T-helper 1 cell treated with Interleukin-12 subunit alpha and Interleukin-12 subunit beta and Interleukin-4 antibody, amounts not matched to agents 30 μg/mL and 1 μg/mL, for 36 hours (primary cell): Measurements from ENCODE around the gene PREP.

Source experiments
- H3K27ac Mint-ChIP-seq: one replicate; pipeline ENCODE4 v1.8.0; 2021; ENCODE audit warnings: mild to moderate bottlenecking, mixed read lengths
- H3K27me3 Mint-ChIP-seq: one replicate; pipeline ENCODE4 v1.8.0; 2021; ENCODE audit warnings: low read depth, mixed read lengths
- H3K36me3 Mint-ChIP-seq: one replicate; pipeline ENCODE4 v1.8.0; 2021; ENCODE audit warnings: low read depth, mixed read lengths
- H3K4me1 Mint-ChIP-seq: one replicate; pipeline ENCODE4 v1.8.0; 2021; ENCODE audit warnings: low read depth, mixed read lengths
- H3K4me3 Mint-ChIP-seq: one replicate; pipeline ENCODE4 v1.8.0; 2021; ENCODE audit warnings: mild to moderate bottlenecking, moderate library complexity, mixed read lengths
- H3K9me3 Mint-ChIP-seq: one replicate; pipeline ENCODE4 v1.8.0; 2021; ENCODE audit warnings: mixed read lengths

Gene PREP

DNA sequence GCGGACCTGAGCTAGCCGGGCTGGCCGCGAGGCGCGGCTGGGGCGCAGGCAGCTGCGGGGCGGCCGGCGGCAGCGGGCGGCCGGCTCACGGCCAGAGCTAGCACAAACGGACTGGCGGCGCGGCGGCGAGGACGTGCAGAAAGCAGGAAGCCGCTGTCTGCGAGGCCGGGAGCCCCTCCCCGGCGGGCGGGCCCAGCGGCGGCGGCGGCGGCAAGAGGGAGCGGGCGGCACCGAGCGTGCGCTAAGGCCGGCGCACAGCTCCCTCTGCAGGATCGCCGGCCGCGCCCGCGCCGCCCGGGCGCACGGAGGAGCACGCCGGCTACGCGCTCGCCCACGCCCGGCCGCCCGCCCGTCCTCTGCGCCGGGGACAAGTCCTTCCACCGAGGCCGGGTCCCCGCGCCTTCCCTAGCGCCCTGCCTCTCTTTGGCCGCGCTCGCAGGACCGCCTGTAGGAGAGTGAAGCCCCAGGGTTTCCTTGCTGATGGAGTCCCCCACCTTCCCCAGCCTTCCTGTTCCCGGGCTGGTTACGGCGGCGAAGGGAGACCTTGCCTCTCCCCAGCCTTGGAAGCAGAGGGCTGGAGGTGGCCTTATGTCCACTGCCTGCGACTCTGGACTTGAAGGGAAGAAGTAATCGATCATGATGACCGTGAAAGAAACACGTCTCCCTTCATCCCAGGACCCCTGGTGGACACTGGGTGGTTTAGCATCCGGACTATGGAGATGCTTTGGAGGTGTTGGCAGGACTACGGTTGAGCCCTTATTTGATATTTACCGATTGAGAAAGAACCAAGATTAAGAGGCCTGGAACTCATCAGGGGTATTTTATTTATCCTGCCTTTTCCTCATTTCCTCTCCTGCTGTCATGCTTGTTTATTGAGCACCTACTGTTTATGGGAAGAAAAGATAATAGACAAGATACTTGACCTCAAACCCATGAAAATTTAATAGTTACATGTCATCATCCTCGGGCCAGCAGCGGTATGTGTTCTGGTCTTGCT is at the start of gene PREP:
PREP (minus strand) TSS at position 144 of the 997 bp plus-strand sequence. CDS start 191 bp downstream, outside the sequence.
- Mint-ChIP-seq H3K27ac (peak within 1 kb of the TSS; percentile 76), H3K36me3 (no peaks in the 10 kb centered on the region), H3K4me3 (peak within 1 kb of the TSS; percentile 87), H3K4me1 (peaks cover 40% of the 10 kb centered on the region), H3K27me3 (peaks cover 30% of the 10 kb centered on the region), H3K9me3 (no peaks in the 10 kb centered on the region)

DNA sequence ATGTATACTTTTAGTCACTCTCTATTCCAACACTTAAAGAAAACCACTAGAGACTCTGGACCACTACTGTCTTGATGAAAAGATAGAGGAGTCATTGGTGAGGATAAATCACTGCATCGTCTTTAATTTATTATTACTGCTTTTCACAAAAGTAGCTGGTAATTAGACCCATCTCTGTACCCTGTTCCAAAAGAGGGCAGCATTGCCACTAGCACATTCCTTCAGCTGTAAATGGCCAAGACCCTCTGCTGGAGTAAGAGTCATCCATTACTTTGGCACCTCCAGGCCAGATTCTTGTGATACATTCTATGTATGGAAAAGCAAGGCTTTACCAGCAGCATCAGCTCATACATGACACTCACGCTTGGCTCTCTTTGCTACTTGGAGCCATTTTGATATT is 49.5 kb upstream of the PREP start:
- Mint-ChIP-seq H3K36me3 (peaks cover 2% of the 10 kb centered on the region), H3K4me3 (no peak overlapping the region), H3K9me3 (peaks cover 3% of the 10 kb centered on the region), H3K27me3 (peaks cover 19% of the 10 kb centered on the region), H3K4me1 (peaks cover 13% of the 10 kb centered on the region), H3K27ac (no peak overlapping the region)

- Mint-ChIP-seq H3K4me1 (peaks cover 11% of the 10 kb centered on the region), H3K9me3 (no peaks in the 10 kb centered on the region), H3K27ac (no peak overlapping the region), H3K36me3 (peaks cover 2% of the 10 kb centered on the region), H3K27me3 (peaks cover 17% of the 10 kb centered on the region), H3K4me3 (no peak overlapping the region)
Measured at GRCh38 chr6:105449756-105450390, 47.0 kb upstream of the PREP start.

DNA sequence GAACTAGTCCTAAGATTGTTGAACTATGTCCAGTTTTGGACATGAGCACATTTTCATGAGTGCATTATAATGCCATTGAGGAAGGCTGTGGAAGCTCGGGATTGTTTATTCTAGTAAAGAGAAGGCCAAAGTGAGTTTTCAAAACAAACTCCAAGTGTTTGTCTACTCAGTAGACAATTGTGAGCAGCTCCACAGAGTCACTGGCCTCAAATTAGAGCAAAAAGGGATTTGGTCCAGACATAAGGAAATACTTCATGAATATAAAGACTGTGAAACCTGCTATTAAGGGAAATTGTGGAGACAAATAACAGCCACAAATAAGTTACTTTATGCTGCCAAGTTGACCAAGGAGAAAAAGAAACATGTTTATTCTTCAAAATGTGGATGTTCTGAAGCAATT is 42.6 kb upstream of the PREP start:
- no peak overlapping the region for H3K27ac Mint-ChIP-seq

GRCh38 chr6:105443941-105444340 is 41.1 kb upstream of the PREP start:
- Mint-ChIP-seq H3K4me1 (no peaks in the 10 kb centered on the region), H3K36me3 (peaks cover 3% of the 10 kb centered on the region), H3K4me3 (no peak overlapping the region), H3K27ac (no peak overlapping the region), H3K9me3 (no peaks in the 10 kb centered on the region), H3K27me3 (peaks cover 38% of the 10 kb centered on the region)

More for the DNA sequence above, 42.6 kb upstream of the PREP start:
- Mint-ChIP-seq H3K27me3 (peaks cover 33% of the 10 kb centered on the region), H3K36me3 (peaks cover 3% of the 10 kb centered on the region), H3K9me3 (no peaks in the 10 kb centered on the region), H3K4me1 (no peaks in the 10 kb centered on the region), H3K4me3 (no peak overlapping the region)

DNA sequence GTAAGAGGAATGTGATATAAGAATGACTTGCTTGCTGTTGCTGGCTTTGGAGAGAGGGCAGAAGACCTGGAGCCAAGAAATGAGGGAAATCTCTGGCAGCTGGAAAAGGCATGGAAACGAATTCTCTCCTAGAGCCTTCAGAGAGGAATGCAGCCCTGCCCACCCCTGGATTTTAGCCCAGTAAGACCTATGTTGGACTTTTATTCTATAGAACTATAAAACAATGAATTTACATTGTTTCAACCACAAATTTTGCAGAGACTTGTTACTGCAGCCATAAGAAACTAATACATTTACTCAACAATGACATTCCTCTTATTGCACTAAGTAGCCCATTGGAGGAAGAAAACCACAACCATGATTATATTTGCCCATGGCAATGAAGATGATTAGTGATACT is 39.5 kb upstream of the PREP start:
- Mint-ChIP-seq H3K9me3 (no peaks in the 10 kb centered on the region), H3K4me3 (no peak overlapping the region), H3K4me1 (no peaks in the 10 kb centered on the region), H3K27ac (no peak overlapping the region), H3K27me3 (peaks cover 42% of the 10 kb centered on the region), H3K36me3 (peaks cover 3% of the 10 kb centered on the region)

- no peaks in the 10 kb centered on the region for H3K9me3 Mint-ChIP-seq
- peaks cover 2% of the 10 kb centered on the region for H3K4me1 Mint-ChIP-seq
- no peak overlapping the region for H3K4me3 Mint-ChIP-seq
- no peaks in the 10 kb centered on the region for H3K36me3 Mint-ChIP-seq
- no peak overlapping the region for H3K27ac Mint-ChIP-seq
- peaks cover 56% of the 10 kb centered on the region for H3K27me3 Mint-ChIP-seq
Measured at GRCh38 chr6:105437236-105437635, 34.4 kb upstream of the PREP start.

- Mint-ChIP-seq H3K36me3 (no peaks in the 10 kb centered on the region), H3K9me3 (no peaks in the 10 kb centered on the region), H3K27me3 (peaks cover 47% of the 10 kb centered on the region), H3K4me3 (no peak overlapping the region), H3K4me1 (peaks cover 4% of the 10 kb centered on the region), H3K27ac (no peak overlapping the region)
Measured at GRCh38 chr6:105433723-105434122, 30.8 kb upstream of the PREP start.

DNA sequence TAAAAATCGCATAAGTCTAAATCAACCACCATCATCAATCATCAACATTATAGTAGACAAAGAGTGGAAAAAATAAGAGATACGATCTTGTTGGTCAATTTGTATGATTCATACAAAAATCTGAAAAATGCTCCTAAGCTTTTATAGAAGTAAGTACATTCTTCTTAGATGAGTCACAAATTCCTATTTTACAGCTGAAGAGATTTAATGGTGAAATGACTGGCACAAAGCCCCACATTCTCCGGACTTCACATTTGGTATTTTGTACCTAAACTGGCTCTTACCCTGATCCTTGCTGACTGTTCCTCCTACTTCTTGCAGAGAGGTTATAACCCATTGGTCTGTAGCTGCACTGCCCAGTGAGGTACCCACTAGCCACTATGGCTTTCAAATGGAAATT is 29.9 kb upstream of the PREP start:
- peaks cover 46% of the 10 kb centered on the region for H3K27me3 Mint-ChIP-seq
- peaks cover 4% of the 10 kb centered on the region for H3K4me1 Mint-ChIP-seq
- no peak overlapping the region for H3K27ac Mint-ChIP-seq
- H3K4me3 Mint-ChIP-seq = no peak overlapping the region
- no peaks in the 10 kb centered on the region for H3K9me3 Mint-ChIP-seq
- no peaks in the 10 kb centered on the region for H3K36me3 Mint-ChIP-seq

- Mint-ChIP-seq H3K36me3 (no peaks in the 10 kb centered on the region), H3K9me3 (no peaks in the 10 kb centered on the region), H3K27ac (no peak overlapping the region), H3K4me1 (peaks cover 4% of the 10 kb centered on the region), H3K27me3 (peaks cover 35% of the 10 kb centered on the region), H3K4me3 (no peak overlapping the region)
Measured at GRCh38 chr6:105431226-105431625, 28.3 kb upstream of the PREP start.

- peaks cover 29% of the 10 kb centered on the region for H3K27me3 Mint-ChIP-seq
- H3K4me3 Mint-ChIP-seq = no peak overlapping the region
- H3K27ac Mint-ChIP-seq = no peak overlapping the region
- H3K4me1 Mint-ChIP-seq = peaks cover 4% of the 10 kb centered on the region
- H3K9me3 Mint-ChIP-seq = no peaks in the 10 kb centered on the region
- no peaks in the 10 kb centered on the region for H3K36me3 Mint-ChIP-seq
Measured at GRCh38 chr6:105430685-105431084, 27.8 kb upstream of the PREP start.

GRCh38 chr6:105429676-105430075 is 26.8 kb upstream of the PREP start:
- Mint-ChIP-seq H3K27ac (no peak overlapping the region), H3K9me3 (no peaks in the 10 kb centered on the region), H3K4me3 (no peak overlapping the region), H3K27me3 (peaks cover 24% of the 10 kb centered on the region), H3K4me1 (peaks cover 3% of the 10 kb centered on the region), H3K36me3 (no peaks in the 10 kb centered on the region)

- Mint-ChIP-seq H3K27me3 (peaks cover 20% of the 10 kb centered on the region), H3K4me1 (peaks cover 4% of the 10 kb centered on the region), H3K9me3 (no peaks in the 10 kb centered on the region), H3K36me3 (no peaks in the 10 kb centered on the region), H3K27ac (no peak overlapping the region), H3K4me3 (no peak overlapping the region)
Measured at GRCh38 chr6:105428342-105428957, 25.6 kb upstream of the PREP start.

- Mint-ChIP-seq H3K4me3 (no peak overlapping the region), H3K27ac (no peak overlapping the region), H3K36me3 (no peaks in the 10 kb centered on the region), H3K4me1 (peaks cover 2% of the 10 kb centered on the region), H3K9me3 (peaks cover under 1% of the 10 kb centered on the region), H3K27me3 (peaks cover 9% of the 10 kb centered on the region)
Measured at GRCh38 chr6:105424175-105424783, 21.4 kb upstream of the PREP start.
